Measurements from ENCODE around the gene PDE4B. TPM values are rescaled to one million over a fixed set of nuclear protein-coding genes. Genes with fewer than 3 reads are reported as not detected.
A peak's percentile ranks its signal among the peaks of the same experiment; 100 is the strongest.

The PDE4B gene
- total and polyA plus RNA-seq, 12 donors: 2.0 to 63.2 (median 15.3) TPM

DNA sequence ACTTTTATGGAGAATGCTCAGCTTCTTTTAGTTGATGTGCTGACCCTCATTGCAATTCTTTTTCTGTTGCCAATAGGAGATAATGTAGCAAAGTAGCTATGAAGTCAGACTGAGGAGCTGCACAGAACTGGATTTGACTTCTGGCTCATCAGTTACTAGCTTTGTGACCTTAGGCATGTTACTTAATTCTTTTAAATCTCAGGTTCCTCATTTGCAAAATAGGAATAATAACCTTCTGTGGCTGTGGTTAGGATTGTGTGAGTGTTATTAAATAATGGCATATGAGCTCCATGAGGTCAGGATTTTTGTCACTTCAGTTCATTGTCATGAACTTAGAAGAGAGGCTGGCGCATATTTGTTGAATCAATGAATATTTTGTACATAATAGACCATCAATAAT lies 503.7 kb downstream of the PDE4B start:
- intact Hi-C loops (cut with DNase I): no loop called here
- no peaks in the 10 kb centered on the region for H3K9me3 ChIP-seq
- WGBS, 2 donors: 98 to 100% methylated on average over 1 of the region's 1 CpG
- H3K36me3 ChIP-seq: no peaks in the 10 kb centered on the region
- H3K4me1 ChIP-seq: peaks cover 0 to 44% (median 0%) of the 10 kb centered on the region in 9 donors
- no peak overlapping the region for H3K4me3 ChIP-seq
- no peak overlapping the region for H3K27ac ChIP-seq
- TF ChIP-seq, protein P1, sequence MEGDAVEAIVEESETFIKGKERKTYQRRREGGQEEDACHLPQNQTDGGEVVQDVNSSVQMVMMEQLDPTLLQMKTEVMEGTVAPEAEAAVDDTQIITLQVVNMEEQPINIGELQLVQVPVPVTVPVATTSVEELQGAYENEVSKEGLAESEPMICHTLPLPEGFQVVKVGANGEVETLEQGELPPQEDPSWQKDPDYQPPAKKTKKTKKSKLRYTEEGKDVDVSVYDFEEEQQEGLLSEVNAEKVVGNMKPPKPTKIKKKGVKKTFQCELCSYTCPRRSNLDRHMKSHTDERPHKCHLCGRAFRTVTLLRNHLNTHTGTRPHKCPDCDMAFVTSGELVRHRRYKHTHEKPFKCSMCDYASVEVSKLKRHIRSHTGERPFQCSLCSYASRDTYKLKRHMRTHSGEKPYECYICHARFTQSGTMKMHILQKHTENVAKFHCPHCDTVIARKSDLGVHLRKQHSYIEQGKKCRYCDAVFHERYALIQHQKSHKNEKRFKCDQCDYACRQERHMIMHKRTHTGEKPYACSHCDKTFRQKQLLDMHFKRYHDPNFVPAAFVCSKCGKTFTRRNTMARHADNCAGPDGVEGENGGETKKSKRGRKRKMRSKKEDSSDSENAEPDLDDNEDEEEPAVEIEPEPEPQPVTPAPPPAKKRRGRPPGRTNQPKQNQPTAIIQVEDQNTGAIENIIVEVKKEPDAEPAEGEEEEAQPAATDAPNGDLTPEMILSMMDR (IDR thresholded peaks at IDR 0.05): no peak
- no peaks in the 10 kb centered on the region for H3K27me3 ChIP-seq
- ATAC-seq (no peak), DNase-seq (no peak)

DNA sequence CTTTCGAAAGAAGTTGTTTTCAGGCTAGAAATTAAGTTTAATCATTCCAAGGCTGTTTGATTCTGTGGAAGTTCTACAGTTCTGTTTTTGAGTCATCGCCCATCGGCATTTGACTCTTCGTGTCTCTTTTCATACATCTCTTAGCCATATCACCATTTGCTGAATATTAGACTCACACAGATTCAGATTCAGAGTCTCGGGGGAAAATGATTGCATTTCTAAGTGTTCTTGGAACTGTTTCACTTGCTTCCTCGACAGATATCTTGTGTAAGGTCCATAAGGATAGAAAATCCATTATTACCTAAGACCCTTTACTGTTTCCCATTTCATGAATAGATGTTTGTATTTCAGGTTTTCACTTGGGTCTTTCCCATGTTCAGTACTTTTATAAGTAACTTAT lies 504.3 kb downstream of the PDE4B start:
- H3K9me3 ChIP-seq: no peaks in the 10 kb centered on the region
- H3K4me1 ChIP-seq: peaks cover 0 to 45% (median 5%) of the 10 kb centered on the region in 9 donors
- no peak for DNase-seq
- no peaks in the 10 kb centered on the region for H3K27me3 ChIP-seq
- no peaks in the 10 kb centered on the region for H3K36me3 ChIP-seq
- TF ChIP-seq, protein P1 (IDR thresholded peaks at IDR 0.05): no peak
- no peak overlapping the region for H3K4me3 ChIP-seq
- H3K27ac ChIP-seq: no peak overlapping the region
- ATAC-seq: no peak
- 80 to 83% methylated on average over 6 of the region's 6 CpGs for WGBS, 2 donors
- intact Hi-C loops (cut with DNase I): no loop called here

- TF ChIP-seq, protein P1 (IDR thresholded peaks at IDR 0.05): no peak
- H3K36me3 ChIP-seq: no peaks in the 10 kb centered on the region
- intact Hi-C loops (cut with DNase I): no loop called here
- H3K27ac ChIP-seq: no peak overlapping the region
- peaks cover 0 to 58% (median 5%) of the 10 kb centered on the region in 9 donors for H3K4me1 ChIP-seq
- no peak for DNase-seq
- 80 to 82% methylated on average over 1 of the region's 1 CpG for WGBS, 2 donors
- H3K9me3 ChIP-seq: no peaks in the 10 kb centered on the region
- no peak overlapping the region for H3K4me3 ChIP-seq
- no peak for ATAC-seq
- no peaks in the 10 kb centered on the region for H3K27me3 ChIP-seq
Observed at GRCh38 chr1:66298464-66298863, 505.8 kb downstream of the PDE4B start.

DNA sequence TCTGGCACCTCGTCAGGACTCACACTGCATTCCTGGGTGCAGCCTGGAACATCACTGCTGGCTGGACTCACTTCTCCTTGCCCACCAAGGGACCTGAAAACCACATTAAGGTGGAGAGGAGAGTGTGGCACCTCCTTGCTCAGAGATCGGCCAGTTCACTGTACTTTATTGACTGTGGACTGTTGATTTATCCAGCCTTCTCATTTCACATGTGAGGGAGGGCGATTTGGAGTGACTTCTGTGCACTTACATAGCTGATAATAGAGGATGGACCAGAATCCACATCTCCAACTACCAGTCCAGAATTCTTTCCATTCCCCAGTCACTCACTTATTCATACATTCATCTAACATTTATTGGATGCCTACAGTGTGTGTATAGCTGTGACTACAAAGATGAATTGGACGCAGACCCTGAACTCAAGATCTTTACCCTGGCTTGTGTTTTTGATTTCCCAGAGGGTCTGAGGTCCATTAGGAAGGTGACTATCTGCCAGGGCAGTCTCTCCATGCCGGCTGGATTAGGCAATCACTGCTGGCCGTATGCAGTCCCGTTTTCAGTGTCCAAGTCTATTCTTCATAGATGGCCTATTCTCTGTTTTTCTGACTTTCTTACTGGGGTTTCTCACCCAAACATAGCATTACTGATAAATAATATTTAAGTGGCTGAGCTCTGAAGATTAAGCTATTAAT lies 507.7 kb downstream of the PDE4B start:
- Histone ChIP-seq H3K4me3 (no peak overlapping the region), H3K9me3 (no peaks in the 10 kb centered on the region), H3K27ac (peak overlapping the region in 8 of 10 donors; percentile 7 to 74 (median 48)), H3K4me1 (peaks cover 0 to 45% (median 5%) of the 10 kb centered on the region in 9 donors), H3K36me3 (no peaks in the 10 kb centered on the region), H3K27me3 (no peaks in the 10 kb centered on the region)
- ATAC-seq: peak in 6 of 8 donors; percentile 27 to 69 (median 57)
- 74 to 75% methylated on average over 7 of the region's 7 CpGs for WGBS, 2 donors
- intact Hi-C loops (cut with DNase I): no loop called here
- TF ChIP-seq, protein P1 (IDR thresholded peaks at IDR 0.05): no peak
- DNase-seq: no peak
